HepG2 (cell line): ENCODE data around the gene UBE2G2. TPM values are rescaled to one million over a fixed set of nuclear protein-coding genes. Genes with fewer than 3 reads are reported as not detected.

Experiments used
- CREB1 ChIP-seq, 2 experiments: fragments of 450-650 bp in 1 of 2; IDR thresholded peaks; 2 replicates each; pipeline ENCODE4 v1.6.1; 2016 to 2017; ENCODE audit warnings: control low read depth in 1 of 2, mild to moderate bottlenecking in 1 of 2, missing compliant biosample characterization in 1 of 2, missing genetic modification characterization in 1 of 2
- FOXA1 ChIP-seq, 2 experiments: fragments of 450-650 bp in 1 of 2; sonication (generic) in 1 of 2; formaldehyde crosslinking in 1 of 2; IDR thresholded peaks; 2 replicates each; pipeline versions ENCODE4 v1.4.0 to v1.6.1; 2016 to 2020; ENCODE audit warnings: missing genetic modification reagents in 1 of 2
- GATAD1 ChIP-seq: IDR thresholded peaks from 2 replicates; pipeline ENCODE4 v1.6.1; 2016; ENCODE audit warnings: missing genetic modification reagents, missing compliant biosample characterization
- GATAD2A ChIP-seq: IDR thresholded peaks from 2 replicates; pipeline ENCODE4 v1.6.1; 2016
- HCFC1 ChIP-seq: fragments of 150-350 bp; IDR thresholded peaks from 2 replicates; pipeline ENCODE4 v1.6.1; 2014; ENCODE audit warnings: low read depth, low read length
- HDAC1 ChIP-seq: sonication (generic); formaldehyde crosslinking; IDR thresholded peaks from 2 replicates; pipeline ENCODE4 v1.5.1; 2020; ENCODE audit warnings: mild to moderate bottlenecking, missing genetic modification reagents
- JUN ChIP-seq: sonication (generic); formaldehyde crosslinking; IDR thresholded peaks from 2 replicates; pipeline ENCODE4 v1.4.0; 2020; ENCODE audit warnings: mild to moderate bottlenecking, missing genetic modification reagents
- JUNB ChIP-seq: sonication (generic); formaldehyde crosslinking; IDR thresholded peaks from 2 replicates; pipeline ENCODE4 v1.8.0; 2022; ENCODE audit warnings: missing genetic modification reagents, mild to moderate bottlenecking, borderline replicate concordance
- KAT2B ChIP-seq: fragments of 150-350 bp; IDR thresholded peaks from 2 replicates; pipeline ENCODE4 v1.6.1; 2014; ENCODE audit warnings: low read depth, low read length, borderline replicate concordance
- MZF1 ChIP-seq: sonication (generic); formaldehyde crosslinking; IDR thresholded peaks from 2 replicates; pipeline ENCODE4 v1.8.1; 2023; ENCODE audit warnings: mild to moderate bottlenecking, missing genetic modification reagents, borderline replicate concordance
- PAWR ChIP-seq: sonication (generic); formaldehyde crosslinking; IDR thresholded peaks from 2 replicates; pipeline ENCODE4 v1.4.0; 2020; ENCODE audit warnings: missing genetic modification reagents, mild to moderate bottlenecking, borderline replicate concordance
- PHF20 ChIP-seq: sonication (generic); formaldehyde crosslinking; IDR thresholded peaks from 2 replicates; pipeline ENCODE4 v1.5.0; 2020; ENCODE audit warnings: mild to moderate bottlenecking, missing genetic modification reagents
- PRPF4 ChIP-seq: fragments of 200-400 bp; formaldehyde crosslinking; IDR thresholded peaks from 2 replicates; pipeline ENCODE4 v1.6.1; 2016; ENCODE audit warnings: low read length, low read depth; ENCODE audit not compliant: poor library complexity, severe bottlenecking
- SP2 ChIP-seq: sonication (generic); formaldehyde crosslinking; IDR thresholded peaks from 2 replicates; pipeline ENCODE4 v1.5.1; 2020; ENCODE audit warnings: mild to moderate bottlenecking, missing genetic modification reagents
- TRAFD1 ChIP-seq: sonication (generic); formaldehyde crosslinking; IDR thresholded peaks from 2 replicates; pipeline ENCODE4 v1.5.1; 2020; ENCODE audit warnings: missing genetic modification reagents, mild to moderate bottlenecking, borderline replicate concordance
- U2AF2 ChIP-seq: fragments of 200-400 bp; formaldehyde crosslinking; IDR thresholded peaks from 2 replicates; pipeline ENCODE4 v1.6.1; 2017; ENCODE audit warnings: low read depth, mild to moderate bottlenecking, low read length
- ZFP62 ChIP-seq: sonication (generic); formaldehyde crosslinking; IDR thresholded peaks from 2 replicates; pipeline ENCODE4 v1.4.0; 2020; ENCODE audit warnings: missing genetic modification reagents
- ZNF318 ChIP-seq: sonication (generic); formaldehyde crosslinking; IDR thresholded peaks from 2 replicates; pipeline ENCODE4 v1.4.0; 2020; ENCODE audit warnings: mild to moderate bottlenecking, missing genetic modification reagents
- ZNF652 ChIP-seq: IDR thresholded peaks from 2 replicates; pipeline ENCODE4 v1.6.1; 2016; ENCODE audit warnings: low read depth, borderline replicate concordance
- ZNF768 ChIP-seq: sonication (generic); formaldehyde crosslinking; IDR thresholded peaks from 2 replicates; pipeline ENCODE4 v1.4.0; 2020; ENCODE audit warnings: missing genetic modification reagents
- ZNF839 ChIP-seq: sonication (generic); formaldehyde crosslinking; IDR thresholded peaks from 2 replicates; pipeline ENCODE4 v1.4.0; 2020; ENCODE audit warnings: missing genetic modification reagents, mild to moderate bottlenecking, borderline replicate concordance
- ZNF879 ChIP-seq: sonication (generic); formaldehyde crosslinking; IDR thresholded peaks from 2 replicates; pipeline ENCODE4 v1.8.1; 2023; ENCODE audit warnings: missing genetic modification reagents
- ZSCAN31 ChIP-seq: sonication (generic); formaldehyde crosslinking; IDR thresholded peaks from 2 replicates; pipeline ENCODE4 v1.5.0; 2020; ENCODE audit warnings: low read depth, mild to moderate bottlenecking, missing genetic modification reagents
- polyA plus RNA-seq, 8 experiments: library from polyadenylated mRNA; depleted of rRNA in 3 of 8; stranded (reverse) in 7 of 8; unstranded in 1 of 8; fragments of >200 nt; fragmentation: Illumina TruSeq in 4 of 8; extraction: Trizol in 4 of 8; gene quantifications; 2 replicates each; pipeline versions ENCODE4 v1.2.1 to v1.2.3, GENCODE V29; 2011 to 2016; ENCODE audit warnings: low read depth in 4 of 8, missing spikeins in 1 of 8, mixed read lengths in 1 of 8; ENCODE audit not compliant: insufficient read depth in 1 of 8
- total RNA-seq, 5 experiments: library from RNA; depleted of rRNA; stranded (reverse); fragments of >200 nt; fragmentation: Illumina TruSeq; extraction: Trizol; gene quantifications; 2 replicates each; pipeline ENCODE4 v1.2.3, GENCODE V29; 2016; ENCODE audit warnings: low read depth in 1 of 5

Gene UBE2G2
- total and polyA plus RNA-seq, 2 of the 13 experiments (the other 11 are each of a cell fraction or from before 2014, with no cell fraction given) = 55.4 to 92.0 TPM

GRCh38 chr21:44778499-44778911 is 23.1 kb downstream of the UBE2G2 start (continued):
- TF ChIP-seq PAWR (CRISPR knock-in tag) = no peak
- TF ChIP-seq HDAC1 (CRISPR knock-in tag) = peak; percentile 55
- no peak for TF ChIP-seq ZNF318
- no peak for TF ChIP-seq PRPF4
- TF ChIP-seq ZNF839 (CRISPR knock-in tag) = no peak
- no peak for TF ChIP-seq TRAFD1
- TF ChIP-seq CREB1 (IDR thresholded peaks at IDR 0.05) = peak; percentile 52; the same call in 1 of the 2 replicates
- TF ChIP-seq CREB1 (CRISPR knock-in tag; IDR thresholded peaks at IDR 0.05) = no peak
- TF ChIP-seq HCFC1 = no peak
- no peak for TF ChIP-seq ZFP62 (CRISPR knock-in tag)
- TF ChIP-seq ZNF768 = no peak
- TF ChIP-seq JUNB = peak; percentile 81
- TF ChIP-seq ZNF652 = 0 out of 2 replicates have a peak, but pooled peaks have one; percentile 33
- no peak for TF ChIP-seq U2AF2
- TF ChIP-seq ZSCAN31 (CRISPR knock-in tag) = no peak
- TF ChIP-seq GATAD1 = no peak
- peak; percentile 91 for TF ChIP-seq GATAD2A
- TF ChIP-seq FOXA1 (IDR thresholded peaks at IDR 0.05) = no peak
- TF ChIP-seq FOXA1 (CRISPR knock-in tag; IDR thresholded peaks at IDR 0.05) = 0 out of 2 replicates have a peak, but pooled peaks have one; percentile 16
- no peak for TF ChIP-seq SP2 (CRISPR knock-in tag)
- TF ChIP-seq PHF20 = no peak
- no peak for TF ChIP-seq ZNF879 (CRISPR knock-in tag)
- peak; percentile 90 for TF ChIP-seq JUN (CRISPR knock-in tag)
- TF ChIP-seq MZF1 (CRISPR knock-in tag) = no peak
- peak; percentile 56; the same call in 1 of the 2 replicates for TF ChIP-seq KAT2B
